Renal cortical epithelial cell (primary cell): Measurements from ENCODE around the gene USP9Y. TPM values are rescaled to one million over a fixed set of nuclear protein-coding genes. Genes with fewer than 3 reads are reported as not detected.
"Not testable (repeated sequence)": the region's sequence is repeated elsewhere in the genome, so short reads cannot be mapped to it uniquely, and the experiment has no call there.

Experiments used
- DNase-seq: peaks from one replicate; pipeline ENCODE4 v3.0.0-alpha.2; 2011; ENCODE audit warnings: low read depth
- total RNA-seq: library from RNA; depleted of rRNA; stranded (reverse); fragments of >200 nt; gene quantifications from 2 replicates; pipeline ENCODE4 v1.2.3, GENCODE V29; 2014

The USP9Y gene, protein sequence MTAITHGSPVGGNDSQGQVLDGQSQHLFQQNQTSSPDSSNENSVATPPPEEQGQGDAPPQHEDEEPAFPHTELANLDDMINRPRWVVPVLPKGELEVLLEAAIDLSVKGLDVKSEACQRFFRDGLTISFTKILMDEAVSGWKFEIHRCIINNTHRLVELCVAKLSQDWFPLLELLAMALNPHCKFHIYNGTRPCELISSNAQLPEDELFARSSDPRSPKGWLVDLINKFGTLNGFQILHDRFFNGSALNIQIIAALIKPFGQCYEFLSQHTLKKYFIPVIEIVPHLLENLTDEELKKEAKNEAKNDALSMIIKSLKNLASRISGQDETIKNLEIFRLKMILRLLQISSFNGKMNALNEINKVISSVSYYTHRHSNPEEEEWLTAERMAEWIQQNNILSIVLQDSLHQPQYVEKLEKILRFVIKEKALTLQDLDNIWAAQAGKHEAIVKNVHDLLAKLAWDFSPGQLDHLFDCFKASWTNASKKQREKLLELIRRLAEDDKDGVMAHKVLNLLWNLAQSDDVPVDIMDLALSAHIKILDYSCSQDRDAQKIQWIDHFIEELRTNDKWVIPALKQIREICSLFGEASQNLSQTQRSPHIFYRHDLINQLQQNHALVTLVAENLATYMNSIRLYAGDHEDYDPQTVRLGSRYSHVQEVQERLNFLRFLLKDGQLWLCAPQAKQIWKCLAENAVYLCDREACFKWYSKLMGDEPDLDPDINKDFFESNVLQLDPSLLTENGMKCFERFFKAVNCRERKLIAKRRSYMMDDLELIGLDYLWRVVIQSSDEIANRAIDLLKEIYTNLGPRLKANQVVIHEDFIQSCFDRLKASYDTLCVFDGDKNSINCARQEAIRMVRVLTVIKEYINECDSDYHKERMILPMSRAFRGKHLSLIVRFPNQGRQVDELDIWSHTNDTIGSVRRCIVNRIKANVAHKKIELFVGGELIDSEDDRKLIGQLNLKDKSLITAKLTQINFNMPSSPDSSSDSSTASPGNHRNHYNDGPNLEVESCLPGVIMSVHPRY (N-terminal part only)
- 34.2 TPM in 1 of 2 replicates, not detected in the other for total RNA-seq

GRCh38 chrY:12701181-12701695 is at the start of gene USP9Y:
TSS of gene USP9Y (plus strand) at chrY:12701231. CDS start at chrY:12709448, 8,217 bp downstream.
- DNase-seq: peak; percentile 56

DNA sequence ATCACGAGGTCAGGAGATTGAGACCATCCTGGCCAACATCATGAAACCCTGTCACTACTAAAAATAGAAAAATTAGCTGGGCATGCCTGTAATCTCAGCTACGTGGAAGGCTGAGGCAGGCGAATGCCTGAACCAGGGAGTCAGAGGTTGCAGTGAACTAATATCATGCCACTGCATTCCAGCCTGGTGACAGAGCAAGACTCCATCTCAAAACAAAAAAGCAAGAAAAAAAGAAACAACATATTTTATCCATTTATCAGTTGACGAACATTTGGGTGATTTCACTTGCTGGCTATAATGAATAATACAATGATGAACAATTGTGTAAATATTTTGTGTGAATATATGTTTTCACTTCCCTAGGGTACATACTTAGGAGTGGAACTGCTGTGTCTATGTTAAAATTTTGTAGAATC is 49.4 kb upstream of the USP9Y start:
- peak; percentile 82 for DNase-seq

DNA sequence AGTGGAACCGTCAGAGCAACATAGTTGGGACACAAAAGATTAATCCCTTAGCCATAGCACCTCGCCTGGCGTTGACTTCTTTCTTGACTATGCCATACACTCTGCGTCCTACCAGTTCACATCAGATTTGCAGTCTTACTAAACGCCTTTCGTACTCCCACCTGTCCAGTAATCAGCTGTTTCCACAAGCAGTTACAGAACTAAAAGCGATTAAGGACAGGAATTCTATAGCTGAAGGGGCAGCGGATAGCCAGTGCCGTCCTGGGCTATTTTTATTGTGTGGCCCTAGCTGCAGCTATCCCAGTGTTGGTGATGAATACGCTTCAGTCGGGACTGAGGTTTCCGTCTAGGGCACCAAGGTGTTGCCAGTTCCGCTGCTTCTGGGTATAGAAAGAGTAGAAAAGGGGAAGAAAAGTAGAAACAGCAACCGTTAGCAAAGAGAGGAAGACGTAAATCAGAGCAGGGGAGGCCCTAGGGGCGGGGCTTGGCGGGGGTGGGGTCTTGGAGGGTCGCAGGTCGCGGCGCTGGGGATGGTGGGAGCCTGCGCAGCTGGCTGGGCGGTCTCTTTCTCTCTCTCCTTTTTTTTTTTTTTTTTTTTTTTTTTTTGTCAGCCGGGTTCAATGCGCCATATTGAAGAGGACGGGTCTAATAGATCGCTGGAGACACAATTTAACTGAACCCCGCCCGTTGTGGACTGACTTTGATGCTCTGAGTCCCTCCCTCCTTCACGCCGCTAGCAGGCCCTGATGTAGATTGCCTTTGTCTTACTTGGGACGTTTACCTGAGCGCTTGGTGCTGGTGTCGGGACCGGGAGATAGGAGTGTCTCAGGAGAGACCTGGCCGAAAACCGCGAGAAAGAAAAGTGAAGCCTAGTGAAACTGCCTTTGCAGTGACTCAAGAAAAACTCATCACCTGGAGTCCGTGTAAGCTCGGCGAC is 39.0 kb upstream of the USP9Y start:
- DNase-seq: peak; percentile 57

DNA sequence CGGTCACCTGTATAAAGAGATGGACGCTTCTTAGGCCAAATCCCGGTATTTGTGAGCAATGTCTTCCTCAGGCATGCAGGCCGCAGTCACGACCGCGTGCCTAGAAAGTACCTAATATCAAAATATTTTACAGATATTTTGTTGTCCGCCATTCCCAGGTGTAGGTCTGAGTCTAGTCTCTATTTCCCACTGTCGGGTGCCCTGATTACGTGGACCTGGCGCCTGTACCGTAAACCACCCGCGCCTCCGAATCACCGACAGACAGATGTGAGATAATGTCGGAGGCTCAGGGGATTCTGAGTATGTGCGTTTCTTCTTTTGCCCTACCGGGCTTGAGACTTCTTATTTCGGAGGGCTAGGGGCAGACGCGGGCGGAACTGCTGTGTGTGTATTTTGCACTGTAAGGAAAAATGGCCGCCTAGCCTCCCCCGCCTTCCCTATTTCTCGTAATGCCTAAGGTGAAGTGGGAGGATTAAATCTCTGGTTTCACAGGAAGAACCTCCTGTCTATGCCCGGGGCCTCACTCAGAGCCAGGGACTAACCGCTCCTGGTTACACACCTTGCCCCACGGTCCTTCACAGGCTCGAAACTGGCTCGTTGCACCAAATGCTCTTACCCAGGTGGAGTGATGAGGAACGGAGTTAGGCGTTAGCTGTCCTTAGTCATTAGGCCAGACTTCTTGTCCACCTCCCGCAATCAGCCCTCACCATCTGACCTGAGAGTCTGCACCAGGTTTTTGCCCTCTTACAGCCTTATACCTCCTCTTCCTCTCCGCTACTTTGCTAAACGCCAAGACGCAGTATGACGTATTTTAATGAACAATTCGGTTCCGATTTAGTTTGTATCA is 38.1 kb upstream of the USP9Y start:
- DNase-seq: peak; percentile 56

GRCh38 chrY:12663845-12664244 is 37.2 kb upstream of the USP9Y start:
- not testable (repeated sequence) for DNase-seq

- DNase-seq: no peak
Observed at GRCh38 chrY:12678111-12678510, 22.9 kb upstream of the USP9Y start.

GRCh38 chrY:12681535-12681934 is 19.5 kb upstream of the USP9Y start:
- DNase-seq: peak; percentile 41

DNA sequence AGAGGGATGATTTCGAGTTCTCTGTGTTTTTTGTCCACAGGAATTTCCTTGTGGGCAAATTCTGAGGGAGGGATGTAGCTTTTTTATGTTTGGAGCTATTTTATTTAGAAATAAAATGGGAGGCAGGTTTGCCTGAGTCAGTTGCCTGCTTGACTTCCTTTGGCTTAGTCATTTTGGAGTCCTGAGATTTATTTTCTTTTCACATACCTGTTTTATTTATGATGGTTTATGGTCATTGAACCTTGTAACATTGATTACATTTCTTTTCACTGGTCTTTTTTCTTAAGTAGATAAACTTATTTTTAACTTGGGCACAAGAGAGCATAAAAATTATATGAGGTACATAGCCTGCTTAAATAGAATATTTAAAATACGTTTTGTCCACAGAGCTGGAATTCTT is 12.7 kb upstream of the USP9Y start:
- peak; percentile 72 for DNase-seq

DNA sequence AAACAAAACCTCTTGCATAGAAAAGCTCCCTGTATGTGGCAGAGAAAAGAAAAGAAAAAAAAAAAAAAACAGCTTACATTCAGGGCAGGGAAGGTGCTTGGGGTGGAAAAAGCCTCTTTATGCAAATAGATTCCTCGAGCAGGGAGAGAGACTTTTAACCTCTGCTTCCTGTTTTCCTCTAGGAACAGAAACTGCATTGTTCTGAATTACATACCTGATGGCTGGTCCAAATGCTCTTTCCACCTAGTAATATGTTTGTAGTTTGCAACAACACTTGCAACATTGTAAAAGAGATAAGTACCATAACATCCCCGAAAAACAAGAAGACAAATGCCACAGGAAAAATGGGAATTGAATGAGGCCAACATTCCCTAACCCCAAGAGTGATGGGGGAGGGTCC is 944 bp upstream of the USP9Y start:
- DNase-seq: no peak

DNA sequence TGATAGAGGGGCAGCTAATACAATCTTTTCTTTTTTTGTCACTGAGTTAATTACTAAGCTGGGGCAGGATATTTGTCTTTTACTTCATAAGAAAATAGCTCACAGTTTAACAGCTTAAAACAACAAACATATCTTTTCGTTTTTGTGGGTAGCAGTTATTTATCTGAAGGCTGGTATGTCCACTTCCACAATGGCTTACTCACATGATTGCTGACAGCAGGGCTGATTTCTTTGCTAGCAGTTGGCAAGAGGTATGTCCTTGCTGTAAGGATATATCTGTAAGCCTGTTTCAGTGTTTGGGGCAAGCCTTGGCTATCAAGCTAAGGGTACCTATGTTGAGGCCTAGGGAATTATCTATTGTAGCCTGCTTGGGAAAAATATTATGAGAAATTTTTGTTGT is 1.1 kb downstream of the USP9Y start:
- peak; percentile 79 for DNase-seq

DNA sequence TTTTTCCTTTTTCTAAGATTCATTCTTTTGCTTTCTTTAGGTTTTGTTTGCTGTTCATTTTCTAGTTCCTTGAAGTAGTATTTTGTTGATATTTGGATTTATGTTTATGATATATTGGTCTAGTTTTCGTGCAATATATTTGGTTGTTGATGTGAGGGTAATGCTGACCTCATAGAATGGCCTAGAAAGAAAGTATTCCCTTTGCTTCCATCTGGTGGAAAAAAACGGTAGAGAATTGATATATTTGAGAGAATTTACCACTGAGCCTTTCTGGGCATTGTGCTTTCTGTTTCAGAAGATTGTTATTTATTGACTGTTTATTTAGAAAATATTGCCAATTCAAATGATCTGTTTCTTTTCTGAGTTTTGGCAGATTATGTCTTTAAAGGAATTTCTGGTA is 9.4 kb downstream of the USP9Y start:
- no peak for DNase-seq

DNA sequence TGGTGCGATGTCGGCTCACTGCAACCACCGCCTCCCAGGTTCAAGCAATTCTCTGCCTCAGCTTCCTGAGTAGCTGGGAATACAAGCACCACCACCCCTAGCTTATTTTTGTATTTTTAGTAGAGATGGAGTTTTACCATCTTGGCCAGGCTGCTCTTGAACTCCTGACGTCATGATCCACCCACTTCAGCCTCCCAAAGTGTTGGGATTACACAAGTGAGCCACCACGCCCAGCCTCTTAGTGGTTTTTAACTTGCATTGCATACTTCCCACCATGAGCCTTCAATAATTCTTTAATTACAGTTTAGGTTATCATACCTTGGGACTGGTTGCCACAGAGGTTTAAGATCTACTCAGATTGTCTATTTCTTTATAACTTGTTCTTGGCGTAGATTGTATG is 14.3 kb downstream of the USP9Y start:
- no peak for DNase-seq

DNA sequence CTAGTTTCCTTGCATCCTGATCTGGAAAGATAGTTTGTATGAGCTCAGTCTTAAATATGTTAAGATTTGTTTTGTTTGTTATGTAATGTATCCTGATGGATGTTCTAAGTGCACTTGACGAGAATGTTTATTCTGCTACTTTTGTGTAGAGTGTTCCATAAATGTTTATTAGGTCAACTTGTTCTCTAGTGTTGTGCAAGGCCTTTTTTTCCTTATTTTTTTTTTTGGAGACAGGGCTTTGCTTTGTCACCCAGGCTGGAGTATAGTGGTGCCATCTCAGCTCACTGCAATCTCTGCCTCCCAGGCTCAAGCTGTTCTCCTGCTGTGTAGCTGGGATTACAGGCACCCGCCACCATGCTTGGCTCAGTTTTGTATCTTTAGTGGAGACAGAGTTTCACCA is 28.7 kb downstream of the USP9Y start:
- no peak for DNase-seq

GRCh38 chrY:12733625-12734024 is 32.6 kb downstream of the USP9Y start:
- peak; percentile 63 for DNase-seq

GRCh38 chrY:12734051-12734450 is 33.0 kb downstream of the USP9Y start:
- DNase-seq: no peak

GRCh38 chrY:12741414-12741813 is 40.4 kb downstream of the USP9Y start:
- DNase-seq: no peak

DNA sequence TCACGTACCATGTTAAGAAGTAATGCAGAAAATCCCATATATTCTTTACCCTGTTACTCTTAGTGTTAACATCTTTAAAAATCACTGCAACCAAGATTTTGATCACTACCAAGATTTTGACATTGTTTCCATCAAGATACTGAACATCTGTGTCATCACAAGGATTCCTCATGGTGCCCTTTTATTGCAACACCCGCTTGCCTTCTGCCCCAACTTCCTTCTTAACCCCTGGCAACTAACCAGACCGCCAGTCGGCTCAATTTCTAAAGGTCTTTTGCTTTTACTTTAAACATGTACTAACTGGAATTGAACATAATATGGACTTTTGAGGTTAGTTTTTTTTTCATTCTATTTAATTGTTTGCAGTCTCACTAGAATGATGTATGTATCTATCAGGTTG is 41.7 kb downstream of the USP9Y start:
- no peak for DNase-seq

- no peak for DNase-seq
Observed at GRCh38 chrY:12744091-12744490, 43.1 kb downstream of the USP9Y start.

DNA sequence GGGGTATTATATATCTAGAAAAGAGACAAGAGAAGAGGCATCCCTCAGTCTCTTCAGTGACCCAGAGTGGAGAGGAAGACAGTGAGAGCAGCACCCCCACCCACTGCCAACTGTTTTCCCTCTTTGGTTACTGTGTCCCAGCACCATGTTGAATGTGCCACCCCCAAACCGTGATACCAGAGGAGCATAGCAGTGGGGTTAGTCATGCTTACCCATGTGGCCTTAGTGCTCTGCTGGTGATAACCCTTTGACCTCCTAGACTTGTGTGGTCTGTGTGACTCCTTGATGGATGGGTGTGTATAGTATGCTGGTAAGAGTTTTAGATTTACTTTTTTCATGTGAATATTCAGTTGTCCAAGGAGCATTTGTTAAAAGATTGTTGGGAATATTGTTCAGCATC is 48.3 kb downstream of the USP9Y start:
- DNase-seq: no peak

- DNase-seq: no peak
Observed at GRCh38 chrY:12752856-12753255, 51.8 kb downstream of the USP9Y start.
